H7 (cell line): ENCODE measurements around the gene BOLA3. TPM values are rescaled to one million over a fixed set of nuclear protein-coding genes. Genes with fewer than 3 reads are reported as not detected.
"Not testable (repeated sequence)": the region's sequence is repeated elsewhere in the genome, so short reads cannot be mapped to it uniquely, and the experiment has no call there.

Experiments used
- DNase-seq: peaks from one replicate; pipeline ENCODE4 v3.0.0; 2012
- H3K27me3 ChIP-seq: 2 replicates; pipeline ENCODE4 v1.6.0; 2011; ENCODE audit warnings: mild to moderate bottlenecking, low read length; ENCODE audit not compliant: control insufficient read depth, insufficient read depth
- H3K36me3 ChIP-seq: replicated peaks from 2 replicates; pipeline ENCODE4 v1.5.1; 2011; ENCODE audit warnings: low read length; ENCODE audit not compliant: control insufficient read depth, insufficient read depth
- H3K4me3 ChIP-seq: 2 replicates; pipeline ENCODE4 v1.5.1; 2011; ENCODE audit warnings: low read depth, mild to moderate bottlenecking, control low read depth, low read length, moderate library complexity; ENCODE audit not compliant: insufficient read depth
- total RNA-seq: library from RNA; depleted of rRNA; stranded (reverse); fragments of >200 nt; shearing (Covaris generic); gene quantifications from 2 replicates; pipeline ENCODE4 v1.2.3, GENCODE V29; 2014; rRNA removed

The BOLA3 gene, protein sequence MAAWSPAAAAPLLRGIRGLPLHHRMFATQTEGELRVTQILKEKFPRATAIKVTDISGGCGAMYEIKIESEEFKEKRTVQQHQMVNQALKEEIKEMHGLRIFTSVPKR
- total RNA-seq, result 63.3 and 77.2 TPM in 2 replicates

GRCh38 chr2:74147727-74148456, at the start of gene BOLA3:
TSS of gene BOLA3 (minus strand) at chr2:74147912. CDS start at chr2:74147874, 38 bp downstream.
- H3K27me3 ChIP-seq, result no peaks in the 10 kb centered on the region
- peak; percentile 99 for DNase-seq
- peak within 1 kb of the TSS; percentile 87 for H3K4me3 ChIP-seq
- H3K36me3 ChIP-seq, result peaks cover 4% of the 10 kb centered on the region

- H3K36me3 ChIP-seq, result no peaks in the 10 kb centered on the region; the same call in 1 of the 2 replicates
- H3K27me3 ChIP-seq, result no peaks in the 10 kb centered on the region
- no peak overlapping the region for H3K4me3 ChIP-seq
- no peak for DNase-seq
These were observed 49.3 kb upstream of the BOLA3 start for GRCh38 chr2:74197049-74197448.

- Histone ChIP-seq H3K27me3 (no peaks in the 10 kb centered on the region), H3K36me3 (no peaks in the 10 kb centered on the region), H3K4me3 (no peak overlapping the region)
- DNase-seq, result no peak
These were observed 47.1 kb upstream of the BOLA3 start for GRCh38 chr2:74194799-74195198.

- DNase-seq, result no peak
- no peaks in the 10 kb centered on the region for H3K36me3 ChIP-seq
These were observed 44.1 kb upstream of the BOLA3 start for GRCh38 chr2:74191596-74192380.

DNA sequence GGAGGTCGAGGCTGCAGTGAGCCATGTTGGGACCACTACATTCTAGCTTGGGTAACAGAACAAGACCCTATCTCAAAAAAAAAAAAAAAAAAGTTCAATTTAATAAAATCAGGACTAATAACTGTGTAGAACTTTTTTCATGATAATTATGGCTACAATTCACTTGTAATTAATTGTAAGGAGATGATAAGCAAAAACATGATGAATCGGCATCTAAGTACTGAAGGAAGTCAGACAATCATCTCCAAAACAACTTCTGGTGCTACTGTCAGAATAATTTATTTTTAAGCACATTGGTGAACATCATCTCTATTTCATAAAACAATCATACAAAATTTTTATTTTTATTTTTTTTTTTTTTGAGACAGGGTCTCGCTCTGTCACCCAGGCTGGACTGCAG, 41.0 kb upstream of the BOLA3 start:
- Histone ChIP-seq H3K36me3 (no peaks in the 10 kb centered on the region), H3K27me3 (no peaks in the 10 kb centered on the region), H3K4me3 (no peak overlapping the region)
- DNase-seq, result no peak

More at GRCh38 chr2:74191596-74192380, 44.1 kb upstream of the BOLA3 start:
- Histone ChIP-seq H3K4me3 (no peak overlapping the region), H3K27me3 (no peaks in the 10 kb centered on the region)

GRCh38 chr2:74188018-74188601, 40.4 kb upstream of the BOLA3 start:
- Histone ChIP-seq H3K36me3 (no peaks in the 10 kb centered on the region), H3K4me3 (no peak overlapping the region), H3K27me3 (no peaks in the 10 kb centered on the region)
- DNase-seq, result peak; percentile 35

- not testable (repeated sequence) for H3K36me3 ChIP-seq, H3K27me3 ChIP-seq, H3K4me3 ChIP-seq, DNase-seq
These were observed 39.0 kb upstream of the BOLA3 start for GRCh38 chr2:74186706-74187105.

GRCh38 chr2:74186038-74186437, 38.3 kb upstream of the BOLA3 start:
- DNase-seq, result no peak
- Histone ChIP-seq H3K4me3 (no peak overlapping the region), H3K36me3 (no peaks in the 10 kb centered on the region), H3K27me3 (no peaks in the 10 kb centered on the region)

- no peak overlapping the region for H3K4me3 ChIP-seq
- DNase-seq, result no peak
- no peaks in the 10 kb centered on the region for H3K27me3 ChIP-seq
- H3K36me3 ChIP-seq, result no peaks in the 10 kb centered on the region
These were observed 36.2 kb upstream of the BOLA3 start for GRCh38 chr2:74183878-74184277.

GRCh38 chr2:74181739-74182138, 34.0 kb upstream of the BOLA3 start:
- H3K4me3 ChIP-seq, result no peak overlapping the region
- H3K36me3 ChIP-seq, result no peaks in the 10 kb centered on the region
- DNase-seq, result no peak
- H3K27me3 ChIP-seq, result no peaks in the 10 kb centered on the region

GRCh38 chr2:74179063-74179865, 31.6 kb upstream of the BOLA3 start:
- Histone ChIP-seq H3K36me3 (no peaks in the 10 kb centered on the region), H3K27me3 (no peaks in the 10 kb centered on the region), H3K4me3 (no peak overlapping the region; the same call in 1 of the 2 replicates)
- DNase-seq, result no peak

- H3K36me3 ChIP-seq, result no peaks in the 10 kb centered on the region
- peak; percentile 97 for DNase-seq
- no peaks in the 10 kb centered on the region for H3K27me3 ChIP-seq
- H3K4me3 ChIP-seq, result peak within 1 kb of the TSS; percentile 88
These were observed 30.7 kb upstream of the BOLA3 start, which contains the start of gene MOB1A for GRCh38 chr2:74178211-74179062. TSS of gene MOB1A (minus strand) at chr2:74178879. CDS start at chr2:74178674, 205 bp downstream.

GRCh38 chr2:74177696-74178095, 30.0 kb upstream of the BOLA3 start:
- no peaks in the 10 kb centered on the region for H3K36me3 ChIP-seq
- no peaks in the 10 kb centered on the region for H3K27me3 ChIP-seq
- peak overlapping the region; percentile 88 for H3K4me3 ChIP-seq
- DNase-seq, result no peak
